ENCODE measurements around the gene RNF224.

Gene RNF224

DNA sequence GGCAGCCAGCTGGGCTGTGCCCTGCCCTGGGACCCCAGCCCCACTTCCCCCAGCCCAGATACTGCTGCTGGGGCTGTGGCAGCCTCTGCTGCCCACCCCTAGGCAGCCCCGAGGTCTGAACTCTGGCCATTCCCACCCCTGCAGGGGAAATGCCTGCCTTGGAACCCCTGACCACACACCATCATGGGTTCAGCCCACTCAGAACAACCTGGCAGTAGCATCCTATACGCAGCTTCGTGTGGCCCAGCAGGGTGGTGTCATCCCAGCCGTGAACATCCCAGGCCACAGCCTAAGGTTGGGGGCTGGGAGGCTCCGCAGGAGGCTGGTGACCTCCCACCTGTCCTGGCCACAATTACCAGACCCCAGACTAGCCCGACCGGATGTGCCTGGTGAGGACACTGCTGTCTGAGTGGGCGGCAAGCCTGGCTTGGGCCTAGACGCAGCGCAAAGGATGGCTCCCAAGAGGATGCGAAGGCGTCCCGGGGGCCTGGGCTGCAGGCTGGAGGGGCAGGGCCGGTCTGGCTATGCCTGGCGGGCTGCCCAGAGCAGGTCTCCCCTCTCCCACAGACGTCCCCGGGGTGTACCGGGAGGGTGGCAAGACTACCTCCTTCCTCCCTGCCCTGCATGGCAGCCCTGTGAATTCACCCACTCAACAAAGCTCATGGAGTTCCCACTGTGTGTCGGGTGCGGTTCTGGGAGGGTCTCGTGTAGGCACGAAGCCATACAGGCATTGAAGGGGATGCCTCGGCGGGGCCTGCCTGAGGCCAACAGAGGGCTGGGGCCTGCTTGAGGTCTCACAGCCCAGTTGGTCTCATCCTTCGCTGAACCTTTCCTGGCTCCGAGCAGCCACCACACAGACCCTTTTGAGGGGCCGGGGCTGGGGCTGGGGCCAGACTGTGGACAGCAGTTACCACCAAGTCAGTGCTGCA lies 1.9 kb downstream of the RNF224 start:
- Histone ChIP-seq H3K4me1 (ENCODE audit: low read length) (peaks cover 10% of the 10 kb centered on the region), H3K36me3 (replicated peaks; ENCODE audit: low read depth, low read length) (no peaks in the 10 kb centered on the region), H2AFZ (ENCODE audit: low read depth, low read length) (no peak overlapping the region), H3K9ac (ENCODE audit: low read length) (no peak overlapping the region), H3K4me3 (ENCODE audit: low read length) (no peak overlapping the region), H4K20me1 (ENCODE audit: insufficient read depth, low read length) (no peaks in the 10 kb centered on the region), H3K9me3 (ENCODE audit: insufficient read depth, low read length) (no peaks in the 10 kb centered on the region), H3K27ac (ENCODE audit: low read length) (no peak overlapping the region), H3K27me3 (ENCODE audit: low read depth, low read length) (0 out of 2 replicates have a peak, but pooled peaks cover under 1% of the 10 kb centered on the region), H3K4me2 (ENCODE audit: low read length) (no peak overlapping the region), H3K79me2 (ENCODE audit: low read length) (no peaks in the 10 kb centered on the region)
- no peak for TF ChIP-seq EZH2phosphoT487 (IDR thresholded peaks at IDR 0.05; ENCODE audit: low read depth)
- TF ChIP-seq, protein P1, sequence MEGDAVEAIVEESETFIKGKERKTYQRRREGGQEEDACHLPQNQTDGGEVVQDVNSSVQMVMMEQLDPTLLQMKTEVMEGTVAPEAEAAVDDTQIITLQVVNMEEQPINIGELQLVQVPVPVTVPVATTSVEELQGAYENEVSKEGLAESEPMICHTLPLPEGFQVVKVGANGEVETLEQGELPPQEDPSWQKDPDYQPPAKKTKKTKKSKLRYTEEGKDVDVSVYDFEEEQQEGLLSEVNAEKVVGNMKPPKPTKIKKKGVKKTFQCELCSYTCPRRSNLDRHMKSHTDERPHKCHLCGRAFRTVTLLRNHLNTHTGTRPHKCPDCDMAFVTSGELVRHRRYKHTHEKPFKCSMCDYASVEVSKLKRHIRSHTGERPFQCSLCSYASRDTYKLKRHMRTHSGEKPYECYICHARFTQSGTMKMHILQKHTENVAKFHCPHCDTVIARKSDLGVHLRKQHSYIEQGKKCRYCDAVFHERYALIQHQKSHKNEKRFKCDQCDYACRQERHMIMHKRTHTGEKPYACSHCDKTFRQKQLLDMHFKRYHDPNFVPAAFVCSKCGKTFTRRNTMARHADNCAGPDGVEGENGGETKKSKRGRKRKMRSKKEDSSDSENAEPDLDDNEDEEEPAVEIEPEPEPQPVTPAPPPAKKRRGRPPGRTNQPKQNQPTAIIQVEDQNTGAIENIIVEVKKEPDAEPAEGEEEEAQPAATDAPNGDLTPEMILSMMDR (IDR thresholded peaks at IDR 0.05; ENCODE audit: low read depth, low read length) = no peak

DNA sequence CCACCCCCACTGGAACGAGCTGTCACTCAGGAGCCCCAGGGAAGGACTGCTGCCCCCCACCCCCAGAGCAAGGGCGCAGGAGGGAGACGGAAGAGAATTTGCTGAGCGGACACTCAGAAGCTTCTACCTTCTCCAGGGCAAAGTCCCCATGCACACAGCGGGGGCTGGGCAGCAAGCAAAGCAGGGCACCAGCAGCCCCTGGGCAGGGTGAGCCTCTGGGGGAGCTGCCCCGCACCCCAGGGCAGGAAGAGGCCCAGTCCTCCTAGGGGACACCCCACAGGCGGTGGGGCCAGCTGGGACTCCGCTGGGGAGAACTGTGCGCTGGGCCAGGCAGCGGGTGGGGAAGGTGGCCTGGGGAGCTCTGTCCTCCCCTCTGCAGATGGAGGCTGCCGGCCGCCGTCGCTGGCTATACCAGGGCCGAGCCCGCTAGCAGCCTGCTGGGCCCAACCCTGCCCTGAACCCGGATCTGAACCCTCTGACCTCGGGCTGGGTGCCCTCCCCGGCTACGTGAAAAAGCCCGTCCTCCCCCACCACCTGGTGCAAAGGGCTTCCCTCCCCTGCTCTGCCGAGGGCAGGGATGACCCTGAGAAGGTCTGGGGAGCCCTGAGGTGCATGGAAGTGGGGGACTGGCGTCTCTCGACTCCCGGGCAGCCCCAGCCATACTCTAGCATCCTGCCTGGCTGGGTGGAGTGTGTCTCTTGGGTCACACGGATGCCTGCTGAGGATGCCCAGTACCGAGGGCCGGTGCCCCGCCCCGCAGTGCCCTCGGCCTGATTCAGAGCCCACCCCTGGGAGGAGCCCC lies 2.8 kb downstream of the RNF224 start:
- H3K4me3 ChIP-seq (ENCODE audit: low read length) = no peak overlapping the region
- no peak overlapping the region for H3K4me2 ChIP-seq (ENCODE audit: low read length)
- H3K4me1 ChIP-seq (ENCODE audit: low read length) = peaks cover 16% of the 10 kb centered on the region
- H3K27ac ChIP-seq (ENCODE audit: low read length) = no peak overlapping the region
- H3K9ac ChIP-seq (ENCODE audit: low read length) = no peak overlapping the region
- no peak overlapping the region for H2AFZ ChIP-seq (ENCODE audit: low read depth, low read length)
- no peaks in the 10 kb centered on the region for H4K20me1 ChIP-seq (ENCODE audit: insufficient read depth, low read length)
- H3K79me2 ChIP-seq (ENCODE audit: low read length) = no peaks in the 10 kb centered on the region
- H3K27me3 ChIP-seq (ENCODE audit: low read depth, low read length) = 0 out of 2 replicates have a peak, but pooled peaks cover 2% of the 10 kb centered on the region
- TF ChIP-seq, protein P1 (IDR thresholded peaks at IDR 0.05; ENCODE audit: low read depth, low read length) = no peak
- TF ChIP-seq EZH2phosphoT487 (IDR thresholded peaks at IDR 0.05; ENCODE audit: low read depth) = no peak
- no peaks in the 10 kb centered on the region for H3K9me3 ChIP-seq (ENCODE audit: insufficient read depth, low read length)
- H3K36me3 ChIP-seq (replicated peaks; ENCODE audit: low read depth, low read length) = no peaks in the 10 kb centered on the region

DNA sequence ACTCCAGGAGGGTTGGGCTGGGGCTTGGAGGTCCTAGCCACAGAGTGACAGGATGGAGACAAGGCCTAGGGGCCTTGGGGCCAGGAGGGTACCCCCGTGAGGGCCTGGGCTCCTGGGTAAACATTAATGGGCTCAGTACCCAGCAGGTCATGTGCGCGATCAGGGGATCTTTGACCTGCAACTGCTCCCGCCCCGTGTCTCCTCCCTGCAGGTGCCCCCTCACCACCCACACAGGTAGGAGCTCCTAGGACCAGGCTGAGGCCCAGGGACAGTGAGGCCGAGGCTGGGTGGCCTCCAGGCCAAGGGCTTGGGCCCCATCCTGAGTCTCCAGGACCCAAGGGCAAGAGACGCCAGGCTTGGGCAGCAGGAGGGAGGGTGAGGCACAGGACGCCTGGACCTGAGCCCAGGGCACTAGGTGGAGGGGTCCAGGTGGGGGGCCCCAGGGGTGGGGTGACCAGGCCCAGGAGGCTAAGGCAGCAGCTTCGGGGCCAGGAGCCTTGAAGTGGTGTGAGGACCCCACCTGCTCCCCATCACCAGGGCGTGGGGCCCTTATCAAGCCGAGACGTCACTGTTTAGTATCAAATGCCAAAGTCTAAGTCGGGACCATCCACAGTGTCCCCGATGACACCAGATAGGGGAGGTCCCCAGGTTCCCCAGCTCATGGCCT lies 3.5 kb downstream of the RNF224 start, which contains the start of gene SLC34A3:
Gene SLC34A3 (plus strand): TSS at position 197 of the 667 bp plus-strand sequence. CDS start 802 bp downstream, outside the sequence.
- no peaks in the 10 kb centered on the region for H3K36me3 ChIP-seq (replicated peaks; ENCODE audit: low read depth, low read length)
- no peak within 1 kb of the TSS for H2AFZ ChIP-seq (ENCODE audit: low read depth, low read length)
- H3K27me3 ChIP-seq (ENCODE audit: low read depth, low read length) = 0 out of 2 replicates have a peak, but pooled peaks cover 2% of the 10 kb centered on the region
- H3K79me2 ChIP-seq (ENCODE audit: low read length) = no peaks in the 10 kb centered on the region
- no peak within 1 kb of the TSS for H3K9ac ChIP-seq (ENCODE audit: low read length)
- TF ChIP-seq, protein P1 (IDR thresholded peaks at IDR 0.05; ENCODE audit: low read depth, low read length) = no peak
- no peak for TF ChIP-seq EZH2phosphoT487 (IDR thresholded peaks at IDR 0.05; ENCODE audit: low read depth)
- H3K4me1 ChIP-seq (ENCODE audit: low read length) = peaks cover 24% of the 10 kb centered on the region
- no peak within 1 kb of the TSS for H3K4me2 ChIP-seq (ENCODE audit: low read length)
- H3K4me3 ChIP-seq (ENCODE audit: low read length) = no peak within 1 kb of the TSS
- no peaks in the 10 kb centered on the region for H4K20me1 ChIP-seq (ENCODE audit: insufficient read depth, low read length)
- H3K27ac ChIP-seq (ENCODE audit: low read length) = no peak within 1 kb of the TSS
- no peaks in the 10 kb centered on the region for H3K9me3 ChIP-seq (ENCODE audit: insufficient read depth, low read length)

All from OCI-LY3 (cell line).